HG03378 (cell line): ENCODE results near the gene B3GNT3.
"Not testable (repeated sequence)": the region's sequence is repeated elsewhere in the genome, so short reads cannot be mapped to it uniquely, and the experiment has no call there.

ENCODE experiments used
- ATAC-seq: cut with Tn5 transposase; IDR thresholded peaks from one replicate; pipeline ENCODE4 v1.9.1; 2021; ENCODE audit warnings: mild to moderate bottlenecking, moderate library complexity; ENCODE audit not compliant: unreplicated experiment

B3GNT3 gene

DNA sequence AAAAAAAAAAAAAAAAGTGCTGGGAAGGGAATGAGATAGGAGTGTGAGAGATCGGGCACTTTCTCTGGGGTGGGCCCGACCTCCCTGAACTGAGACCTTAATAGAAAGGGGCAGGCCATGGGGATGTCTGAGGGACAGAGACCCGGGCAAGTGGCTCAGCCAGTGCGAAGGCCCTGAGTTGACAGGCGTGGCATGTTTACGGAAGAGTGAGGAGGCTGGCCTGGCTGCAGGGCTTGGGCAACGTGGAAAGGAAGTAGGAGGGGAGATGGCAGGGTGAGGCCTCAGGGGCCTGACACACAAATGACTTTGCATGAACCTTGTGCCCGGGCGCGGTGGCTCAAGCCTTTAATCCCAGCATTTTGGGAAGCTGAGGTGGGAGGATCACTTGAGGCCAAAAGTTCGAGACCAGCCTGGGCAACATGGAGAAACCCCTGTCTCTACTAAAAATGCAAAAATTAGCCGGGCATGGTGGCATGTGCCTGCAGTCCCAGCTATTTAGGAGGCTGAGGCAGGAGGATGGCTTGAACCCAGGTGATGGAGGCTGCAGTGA lies 29.8 kb upstream of the B3GNT3 start:
- ATAC-seq = no peak

GRCh38 chr19:17766543-17767131 lies 28.3 kb upstream of the B3GNT3 start:
- no peak for ATAC-seq

- ATAC-seq = no peak
These were observed 27.4 kb upstream of the B3GNT3 start for GRCh38 chr19:17767559-17767958.

DNA sequence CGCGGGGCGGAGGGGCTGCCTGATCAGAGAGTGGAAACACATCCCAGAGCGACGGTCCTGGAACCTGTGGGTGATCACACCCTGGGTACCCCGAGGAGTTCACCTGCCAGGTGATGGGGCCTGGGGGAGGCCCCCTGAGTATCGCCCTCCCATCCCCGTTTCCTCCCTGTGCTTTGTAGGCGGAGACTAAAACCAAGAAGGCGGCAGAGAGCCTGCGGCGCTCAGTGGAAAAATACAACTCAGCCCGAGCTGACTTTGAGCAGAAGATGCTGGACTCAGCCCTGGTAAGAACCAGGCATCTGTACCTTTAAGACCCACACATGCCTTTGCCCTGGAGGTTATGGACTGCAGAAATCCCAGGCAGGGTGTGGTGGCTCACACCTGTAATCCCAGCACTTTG lies 24.3 kb upstream of the B3GNT3 start:
- no peak for ATAC-seq

GRCh38 chr19:17772172-17772571 lies 22.8 kb upstream of the B3GNT3 start:
- no peak for ATAC-seq

DNA sequence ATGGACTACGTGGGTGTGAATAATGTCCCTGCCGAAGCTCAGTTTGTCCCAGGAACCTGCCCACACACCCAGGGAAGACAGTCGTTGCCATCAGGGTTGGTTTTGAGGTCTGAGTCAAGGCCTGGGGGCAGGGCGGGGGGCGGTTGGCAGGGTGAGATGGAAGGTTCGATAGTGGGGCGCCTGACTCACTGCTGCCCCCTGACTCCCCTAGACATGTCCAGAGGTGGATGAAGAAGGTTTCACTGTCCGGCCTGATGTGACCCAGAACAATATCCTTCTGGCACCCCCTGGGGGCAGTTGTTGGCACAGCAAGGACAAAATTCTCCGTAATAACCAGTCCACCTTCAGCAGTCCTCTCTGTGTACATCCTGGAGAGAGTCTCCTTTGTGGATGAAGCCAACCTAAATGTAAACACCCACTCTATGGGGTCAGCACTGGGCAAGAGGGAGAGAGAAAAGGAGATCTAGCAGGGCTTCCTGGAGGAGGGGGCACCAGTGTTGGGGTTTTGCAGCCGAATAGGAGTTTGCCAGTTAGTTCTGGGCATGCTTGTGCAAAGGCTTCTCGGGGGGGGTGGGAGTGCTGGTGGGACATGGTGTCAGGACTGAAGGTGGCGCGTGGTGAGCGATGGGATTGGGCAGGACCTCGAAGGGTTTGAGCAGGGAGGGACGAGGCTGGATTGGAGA lies 19.6 kb upstream of the B3GNT3 start:
- no peak for ATAC-seq

- ATAC-seq = peak; percentile 59
These were observed 18.7 kb upstream of the B3GNT3 start for GRCh38 chr19:17775991-17776803.

GRCh38 chr19:17777840-17778239 lies 17.1 kb upstream of the B3GNT3 start:
- ATAC-seq = not testable (repeated sequence)

DNA sequence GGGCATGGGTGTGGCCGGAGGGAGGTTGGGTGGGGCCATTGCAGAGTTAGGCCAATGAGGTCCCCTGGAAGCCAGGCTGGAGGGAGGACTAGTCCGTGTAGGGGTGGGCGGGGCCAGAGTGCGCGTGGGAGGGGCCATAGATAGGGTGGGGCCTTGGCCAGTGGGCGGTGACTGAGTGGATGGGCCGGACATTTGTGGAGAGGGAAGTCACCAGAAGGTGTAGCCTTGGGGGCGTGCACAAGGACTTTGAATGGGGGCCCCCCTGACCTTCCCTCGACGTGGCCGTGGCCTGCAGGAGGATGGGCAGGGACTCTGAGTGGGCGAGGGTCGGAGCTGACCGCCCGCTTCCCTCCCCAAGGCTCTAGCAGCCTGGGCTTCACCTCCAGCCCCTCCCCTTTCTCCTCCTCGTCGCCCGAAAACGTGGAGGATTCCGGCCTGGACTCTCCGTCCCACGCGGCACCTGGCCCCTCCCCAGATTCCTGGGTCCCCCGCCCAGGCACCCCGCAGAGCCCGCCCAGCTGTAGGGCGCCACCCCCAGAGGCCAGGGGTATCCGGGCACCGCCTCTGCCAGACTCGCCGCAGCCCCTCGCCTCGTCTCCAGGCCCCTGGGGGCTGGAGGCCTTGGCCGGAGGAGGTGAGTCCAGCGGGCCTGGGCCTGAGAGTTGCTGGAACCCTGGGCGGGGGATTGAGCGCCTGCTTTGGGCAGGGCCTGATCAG lies 16.5 kb upstream of the B3GNT3 start:
- no peak for ATAC-seq

DNA sequence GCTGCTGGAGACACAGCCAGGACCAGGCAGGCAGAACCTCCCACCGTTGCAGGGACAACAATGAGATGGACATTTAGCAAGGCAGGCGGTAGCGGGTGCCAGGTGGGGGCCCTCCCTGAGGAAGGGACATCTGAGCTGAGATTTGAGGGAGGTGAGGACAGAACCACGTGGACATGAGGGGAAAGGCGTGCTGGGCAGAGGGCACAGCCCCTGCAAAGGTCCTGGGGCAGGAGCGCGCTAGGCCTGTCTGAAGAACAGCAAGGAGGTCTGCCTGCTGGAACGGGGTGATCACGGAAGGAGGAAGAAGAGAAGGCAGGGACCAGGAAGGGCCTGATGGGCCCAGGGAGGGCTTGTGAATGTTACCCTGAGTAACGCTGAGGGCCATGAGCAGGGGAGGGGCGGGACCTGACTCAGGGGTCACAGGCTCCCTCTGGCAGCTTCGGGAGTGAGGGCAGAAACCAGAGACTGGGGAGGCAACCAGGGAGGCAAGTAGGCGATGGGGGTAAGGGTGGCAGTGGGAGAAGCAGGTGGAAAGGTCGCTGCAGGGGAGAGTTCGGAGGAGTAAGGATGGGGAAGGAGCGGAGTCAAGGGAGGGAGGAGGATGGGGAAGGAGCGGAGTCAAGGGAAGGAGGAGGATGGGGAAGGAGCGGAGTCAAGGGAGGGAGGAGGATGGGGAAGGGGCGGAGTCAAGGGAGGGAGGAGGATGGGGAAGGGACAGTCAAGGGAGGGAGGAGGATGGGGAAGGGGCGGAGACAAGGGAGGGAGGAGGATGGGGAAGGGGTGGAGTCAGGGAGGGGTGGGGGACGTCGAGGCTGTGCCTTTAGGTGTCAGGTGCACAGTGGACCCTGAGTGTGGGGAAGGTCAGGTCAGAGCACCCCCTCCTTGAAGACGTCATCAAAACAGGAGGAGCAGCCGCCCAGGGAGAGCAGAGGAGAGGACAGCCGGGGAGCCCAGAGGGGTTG lies 15.7 kb upstream of the B3GNT3 start:
- ATAC-seq = no peak

GRCh38 chr19:17780781-17781180 lies 14.2 kb upstream of the B3GNT3 start:
- no peak for ATAC-seq

GRCh38 chr19:17783721-17784120 lies 11.2 kb upstream of the B3GNT3 start:
- not testable (repeated sequence) for ATAC-seq

GRCh38 chr19:17784201-17785008 lies 10.5 kb upstream of the B3GNT3 start:
- ATAC-seq = no peak

GRCh38 chr19:17787274-17787913 lies 7.5 kb upstream of the B3GNT3 start:
- no peak for ATAC-seq

- ATAC-seq = no peak
These were observed 6.3 kb upstream of the B3GNT3 start for GRCh38 chr19:17788632-17789031.

DNA sequence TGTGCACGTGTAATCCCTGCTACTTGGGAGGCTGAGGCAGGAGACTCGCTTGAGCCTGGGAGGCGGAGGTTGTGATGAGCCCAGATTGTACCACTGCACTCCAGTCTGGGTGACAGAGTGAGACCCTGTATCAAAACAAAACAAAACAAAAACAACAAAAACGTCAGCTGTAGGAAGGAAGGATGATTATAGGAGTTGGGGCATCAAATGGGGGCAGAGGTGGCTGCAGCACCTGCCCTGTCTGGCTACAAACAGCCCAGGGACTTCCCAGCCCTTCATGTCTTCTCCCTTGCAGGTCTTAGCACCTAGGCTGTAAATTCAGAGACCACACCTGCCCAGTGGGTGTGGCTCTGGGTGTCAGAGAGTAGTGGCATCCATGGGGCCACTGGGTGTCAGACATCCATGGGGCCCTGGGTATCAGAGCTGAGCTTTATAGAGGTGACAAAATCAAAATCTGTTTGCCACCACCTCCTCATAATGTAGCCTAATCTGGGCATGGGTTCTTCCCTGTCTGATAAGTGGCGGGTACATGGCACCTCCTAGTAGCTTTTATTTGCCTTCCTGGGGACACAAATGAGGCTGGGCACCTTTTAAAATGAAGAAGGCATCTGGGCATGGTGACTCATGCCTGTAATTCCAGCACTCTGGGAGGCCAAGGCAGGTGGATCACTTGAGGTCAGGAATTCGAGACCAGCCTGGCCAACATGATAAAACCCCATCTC lies 4.7 kb upstream of the B3GNT3 start:
- ATAC-seq = no peak

- ATAC-seq = no peak
These were observed 567 bp upstream of the B3GNT3 start for GRCh38 chr19:17794412-17794730.

DNA sequence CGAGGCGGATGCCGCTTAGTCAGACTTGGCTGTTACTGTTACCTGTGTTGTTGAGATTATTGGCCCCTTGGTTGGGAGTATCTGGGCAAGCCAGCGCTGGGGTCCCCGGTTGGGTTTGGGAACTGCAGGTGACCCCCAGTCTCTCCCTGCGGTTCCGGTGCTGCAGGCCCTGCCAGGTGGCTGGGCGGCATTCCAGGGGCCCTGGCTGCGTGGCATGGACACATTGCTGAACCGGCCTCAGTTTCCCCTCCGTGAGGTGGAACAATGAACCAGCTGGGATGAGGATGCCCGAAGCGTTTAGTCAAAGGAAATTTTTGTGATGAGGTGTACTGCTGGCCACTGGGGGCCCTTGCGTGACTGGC lies 538 bp downstream of the B3GNT3 start:
- no peak for ATAC-seq
